ENCODE measurements around the gene STXBP3.
"Not testable (repeated sequence)": the region's sequence is repeated elsewhere in the genome, so short reads cannot be mapped to it uniquely, and the experiment has no call there.

The STXBP3 gene

GRCh38 chr1:108746382-108747170 is at the start of gene STXBP3:
Gene STXBP3 (plus strand): TSS chr1:108746674. CDS start chr1:108746738, 64 bp downstream.
- H3K4me3 ChIP-seq (ENCODE audit: low read depth, low read length) = peak within 1 kb of the TSS; percentile 92

GRCh38 chr1:108699375-108700332 is 46.8 kb upstream of the STXBP3 start:
- H3K4me3 ChIP-seq (ENCODE audit: low read depth, low read length) = no peak overlapping the region

- no peak overlapping the region for H3K4me3 ChIP-seq (ENCODE audit: low read depth, low read length)
Observed at GRCh38 chr1:108701176-108701849, 45.2 kb upstream of the STXBP3 start.

GRCh38 chr1:108702109-108702508 is 44.4 kb upstream of the STXBP3 start:
- not testable (repeated sequence) for H3K4me3 ChIP-seq (ENCODE audit: low read depth, low read length)

- no peak overlapping the region for H3K4me3 ChIP-seq (ENCODE audit: low read depth, low read length)
Observed at GRCh38 chr1:108703939-108704338, 42.5 kb upstream of the STXBP3 start.

GRCh38 chr1:108704496-108704895 is 42.0 kb upstream of the STXBP3 start:
- H3K4me3 ChIP-seq (ENCODE audit: low read depth, low read length) = no peak overlapping the region

- no peak overlapping the region for H3K4me3 ChIP-seq (ENCODE audit: low read depth, low read length)
Observed at GRCh38 chr1:108706643-108707042, 39.8 kb upstream of the STXBP3 start.

GRCh38 chr1:108708691-108709660 is 37.5 kb upstream of the STXBP3 start:
- H3K4me3 ChIP-seq (ENCODE audit: low read depth, low read length) = no peak overlapping the region

GRCh38 chr1:108712606-108713150 is 33.8 kb upstream of the STXBP3 start, which contains the start of gene FNDC7:
Gene FNDC7 (plus strand): TSS chr1:108712908. CDS start chr1:108712934, 26 bp downstream.
- H3K4me3 ChIP-seq (ENCODE audit: low read depth, low read length) = no peak within 1 kb of the TSS

GRCh38 chr1:108715932-108716331 is 30.5 kb upstream of the STXBP3 start:
- no peak overlapping the region for H3K4me3 ChIP-seq (ENCODE audit: low read depth, low read length)

- H3K4me3 ChIP-seq (ENCODE audit: low read depth, low read length) = no peak overlapping the region
Observed at GRCh38 chr1:108716437-108717230, 29.8 kb upstream of the STXBP3 start.

- no peak overlapping the region for H3K4me3 ChIP-seq (ENCODE audit: low read depth, low read length)
Observed at GRCh38 chr1:108717774-108718316, 28.6 kb upstream of the STXBP3 start.

- no peak overlapping the region for H3K4me3 ChIP-seq (ENCODE audit: low read depth, low read length)
Observed at GRCh38 chr1:108718927-108719655, 27.4 kb upstream of the STXBP3 start.

GRCh38 chr1:108719656-108720435 is 26.6 kb upstream of the STXBP3 start:
- no peak overlapping the region for H3K4me3 ChIP-seq (ENCODE audit: low read depth, low read length)

- H3K4me3 ChIP-seq (ENCODE audit: low read depth, low read length) = no peak overlapping the region
Observed at GRCh38 chr1:108722292-108722691, 24.2 kb upstream of the STXBP3 start.

GRCh38 chr1:108725906-108726305 is 20.6 kb upstream of the STXBP3 start:
- H3K4me3 ChIP-seq (ENCODE audit: low read depth, low read length) = no peak overlapping the region

- H3K4me3 ChIP-seq (ENCODE audit: low read depth, low read length) = no peak overlapping the region
Observed at GRCh38 chr1:108728327-108728923, 18.0 kb upstream of the STXBP3 start.

Data from iPS-11a (cell line).